GM21526 (cell line): ENCODE data around the gene ADAP2.
"Not testable (repeated sequence)": the region's sequence is repeated elsewhere in the genome, so short reads cannot be mapped to it uniquely, and the experiment has no call there.

ENCODE experiments used
- ATAC-seq: cut with Tn5 transposase; IDR thresholded peaks from one replicate; pipeline ENCODE4 v1.9.1; 2021; ENCODE audit warnings: moderate library complexity; ENCODE audit not compliant: unreplicated experiment, low FRiP score

The ADAP2 gene

DNA sequence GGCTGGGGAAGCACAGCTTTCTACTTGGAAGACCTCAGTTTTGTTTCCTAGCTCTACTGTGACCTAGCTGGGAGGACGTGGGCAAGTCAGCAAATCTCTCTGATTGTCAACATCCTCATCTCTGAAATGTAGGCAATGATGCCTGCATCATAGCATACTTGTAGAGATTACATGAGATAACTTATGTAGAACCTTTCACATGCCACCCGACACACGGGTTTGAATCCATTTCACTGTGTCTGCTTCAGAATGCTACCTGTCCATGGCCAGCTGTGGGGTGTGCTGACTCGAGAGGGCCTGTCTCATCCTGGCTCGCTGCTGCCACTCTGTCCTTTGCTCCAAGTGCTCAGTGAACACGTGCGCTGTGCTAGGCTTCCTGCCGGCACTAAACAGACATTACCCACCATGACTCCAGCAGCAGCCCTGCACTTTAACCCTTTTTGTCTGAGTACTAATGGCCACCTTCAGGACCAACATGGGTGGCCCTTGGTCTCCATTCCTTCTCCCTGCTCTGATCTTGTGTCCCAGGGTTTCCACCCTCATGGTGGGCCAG, 7.4 kb downstream of the ADAP2 start:
- no peak for ATAC-seq

DNA sequence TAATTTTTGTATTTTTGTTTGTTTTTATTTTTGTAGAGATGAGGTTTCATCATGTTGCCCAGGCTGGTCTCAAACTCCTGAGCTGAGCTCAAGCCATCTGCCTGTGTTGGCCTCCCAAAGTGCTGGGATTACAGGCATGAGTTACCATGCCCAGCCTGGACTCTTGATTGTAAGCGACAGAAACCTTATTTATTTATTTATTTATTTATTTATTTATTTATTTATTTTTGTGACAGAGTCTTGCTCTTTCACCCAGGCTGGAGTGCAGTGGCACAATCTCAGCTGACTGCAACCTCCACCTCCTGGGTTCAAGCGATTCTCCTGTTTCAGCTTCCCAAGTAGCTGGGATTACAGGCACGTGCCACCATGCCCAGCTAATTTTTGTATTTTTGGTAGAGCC, 8.1 kb downstream of the ADAP2 start:
- not testable (repeated sequence) for ATAC-seq

DNA sequence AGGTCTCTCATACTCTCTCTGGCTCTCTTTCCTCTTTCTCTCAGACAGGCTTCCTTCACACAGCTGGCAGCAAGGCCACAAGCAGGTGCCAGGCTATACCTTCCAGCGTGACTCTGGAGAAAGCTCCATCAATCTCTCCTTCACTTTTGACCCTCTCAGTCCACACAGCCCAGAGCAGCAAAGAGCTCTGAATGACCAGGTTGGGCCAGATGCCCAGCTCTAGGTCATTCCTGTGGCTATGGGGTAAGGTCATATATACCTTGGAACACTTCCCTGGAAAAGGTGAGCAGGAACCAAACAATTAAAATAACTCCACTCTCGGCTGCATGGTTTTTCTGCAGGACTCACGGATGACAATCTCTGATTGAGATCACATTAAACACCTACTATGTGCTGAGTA, 8.8 kb downstream of the ADAP2 start:
- ATAC-seq, result no peak

DNA sequence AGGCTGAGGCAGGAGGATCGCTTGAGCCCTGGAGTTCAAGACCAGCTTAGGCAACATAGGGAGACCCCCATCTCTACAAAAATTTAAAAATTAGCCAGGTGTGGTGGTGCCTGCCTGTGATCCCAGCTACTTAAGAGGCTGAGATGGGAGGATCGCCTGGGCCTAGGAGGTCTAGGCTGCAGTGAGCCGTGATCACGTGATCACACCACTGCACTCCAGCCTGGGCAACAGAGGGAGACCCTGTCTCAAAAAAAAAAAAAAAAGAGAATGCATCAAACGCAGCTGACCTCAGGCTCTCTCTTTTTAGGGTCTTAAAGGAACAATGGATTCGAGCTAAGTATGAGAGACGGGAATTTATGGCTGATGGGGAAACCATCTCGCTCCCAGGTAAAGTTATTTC, 9.8 kb downstream of the ADAP2 start:
- ATAC-seq, result not testable (repeated sequence)

DNA sequence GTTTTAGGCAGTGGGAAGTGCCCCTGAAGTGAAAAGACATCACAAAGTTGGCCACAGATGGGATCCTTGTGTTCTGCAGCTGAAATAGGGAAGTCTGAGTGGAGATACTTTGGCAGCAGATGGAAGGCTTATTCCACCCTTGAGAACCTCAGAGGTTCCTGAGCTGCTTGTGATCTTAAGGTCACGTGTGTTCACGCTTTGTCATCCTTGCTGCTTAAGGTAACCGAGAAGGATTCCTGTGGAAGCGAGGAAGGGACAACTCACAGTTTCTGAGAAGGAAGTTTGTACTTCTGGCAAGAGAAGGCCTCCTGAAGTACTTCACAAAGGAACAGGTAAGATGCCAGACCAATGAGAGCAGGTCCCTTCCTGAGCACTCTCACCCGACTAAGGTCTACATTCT, 12.2 kb downstream of the ADAP2 start:
- ATAC-seq, result no peak

DNA sequence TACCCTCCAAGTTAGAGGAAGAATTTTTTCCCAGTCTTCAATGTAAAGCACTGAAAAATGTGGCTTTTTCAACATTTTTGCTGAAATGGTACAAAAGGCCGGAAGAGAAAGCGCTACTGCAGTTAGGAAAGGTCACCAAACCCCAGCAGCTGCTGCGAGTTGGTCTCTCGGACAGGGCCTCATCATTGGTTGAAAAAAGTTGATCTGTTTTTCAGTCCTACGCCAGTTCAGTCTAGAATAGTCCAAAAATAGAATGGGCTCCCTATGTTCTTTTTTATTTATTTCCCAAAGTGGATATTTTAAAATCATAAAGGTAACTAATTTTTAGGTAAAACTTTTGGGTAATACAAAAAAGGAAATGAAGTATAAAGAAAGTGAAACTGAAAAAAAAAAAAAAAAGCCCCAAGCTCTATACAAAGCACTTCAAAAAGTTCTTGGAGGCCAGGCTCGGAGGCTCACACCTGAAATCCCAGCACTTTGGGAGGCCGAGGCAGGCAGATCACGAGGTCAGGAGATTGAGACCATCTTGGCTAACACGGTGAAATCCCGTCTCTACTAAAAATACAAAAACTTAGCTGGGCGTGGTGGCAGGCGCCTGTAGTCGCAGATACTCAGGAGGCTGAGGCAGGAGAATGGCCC, 17.4 kb downstream of the ADAP2 start:
- no peak for ATAC-seq

DNA sequence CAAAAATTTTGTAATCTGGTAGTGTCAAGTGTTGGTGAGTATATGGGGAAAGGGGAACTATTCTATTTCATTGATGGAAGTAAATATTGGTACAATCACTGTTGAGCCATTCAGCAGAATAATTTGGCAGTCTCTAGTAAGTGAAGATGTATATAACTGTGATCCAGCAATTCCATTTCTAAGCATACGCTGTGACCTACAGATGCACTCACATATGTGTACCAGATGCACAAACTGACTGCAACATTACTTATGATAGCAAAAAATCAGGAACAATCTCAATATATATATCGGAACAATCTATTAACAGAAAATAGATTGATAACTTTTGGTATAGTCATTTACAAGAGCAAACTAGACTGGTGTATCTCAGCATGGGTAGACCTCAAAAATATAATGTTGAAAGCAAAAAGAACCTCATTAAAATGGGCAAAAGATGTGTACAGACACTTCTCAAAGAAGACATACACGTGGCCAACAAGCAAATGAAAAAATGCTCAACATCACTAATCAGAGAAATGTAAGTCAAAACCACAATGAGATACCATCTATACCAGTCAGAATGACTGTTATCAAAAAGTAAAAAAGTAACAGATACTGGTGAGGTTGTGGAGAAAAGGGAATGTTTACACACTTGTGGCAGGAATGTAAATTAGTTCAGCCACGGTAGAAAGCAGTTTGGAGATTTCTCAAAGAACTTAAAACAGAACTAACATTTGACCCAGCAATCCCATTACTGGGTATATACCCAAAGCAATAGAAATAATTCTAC, 20.7 kb downstream of the ADAP2 start:
- ATAC-seq, result no peak

DNA sequence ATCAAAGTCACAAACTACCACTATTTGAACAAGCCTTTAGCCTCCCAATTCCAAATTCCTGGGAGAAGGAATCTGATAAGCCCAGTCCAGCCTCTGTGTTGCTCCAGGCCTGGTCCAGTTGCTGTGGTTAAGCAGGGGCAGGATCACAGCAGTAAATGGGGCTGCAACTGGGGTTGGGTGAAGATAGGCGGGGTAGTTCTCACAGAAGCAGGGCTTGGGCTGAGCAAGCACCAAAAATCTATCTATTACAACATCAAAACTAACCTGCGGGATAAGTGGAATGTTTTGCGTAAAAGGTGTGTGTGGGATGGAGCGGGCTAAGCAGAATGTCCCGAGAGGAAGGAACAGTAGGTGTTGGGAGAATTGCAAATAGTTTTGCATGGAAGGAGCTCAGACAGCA, 26.1 kb downstream of the ADAP2 start:
- ATAC-seq, result no peak

DNA sequence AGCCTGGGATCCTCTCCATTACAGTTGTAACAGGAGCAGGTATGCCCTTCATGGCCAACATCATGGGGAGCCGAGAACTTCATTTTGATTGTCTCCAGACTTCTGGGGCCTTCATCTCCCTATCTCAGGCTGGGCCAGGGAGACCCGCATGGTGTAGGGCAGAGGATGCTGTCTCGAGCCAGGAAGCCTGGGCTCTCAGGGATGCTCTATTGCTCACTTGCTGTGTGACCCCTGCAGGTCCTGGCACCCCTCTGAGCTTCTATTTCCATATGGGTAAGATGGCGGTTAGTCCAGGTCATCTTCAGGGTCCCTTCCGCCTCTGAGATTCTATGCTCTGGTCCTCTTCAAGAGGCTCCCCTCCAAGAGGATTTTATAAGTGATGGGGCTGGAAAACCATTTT, 28.4 kb downstream of the ADAP2 start:
- no peak for ATAC-seq

DNA sequence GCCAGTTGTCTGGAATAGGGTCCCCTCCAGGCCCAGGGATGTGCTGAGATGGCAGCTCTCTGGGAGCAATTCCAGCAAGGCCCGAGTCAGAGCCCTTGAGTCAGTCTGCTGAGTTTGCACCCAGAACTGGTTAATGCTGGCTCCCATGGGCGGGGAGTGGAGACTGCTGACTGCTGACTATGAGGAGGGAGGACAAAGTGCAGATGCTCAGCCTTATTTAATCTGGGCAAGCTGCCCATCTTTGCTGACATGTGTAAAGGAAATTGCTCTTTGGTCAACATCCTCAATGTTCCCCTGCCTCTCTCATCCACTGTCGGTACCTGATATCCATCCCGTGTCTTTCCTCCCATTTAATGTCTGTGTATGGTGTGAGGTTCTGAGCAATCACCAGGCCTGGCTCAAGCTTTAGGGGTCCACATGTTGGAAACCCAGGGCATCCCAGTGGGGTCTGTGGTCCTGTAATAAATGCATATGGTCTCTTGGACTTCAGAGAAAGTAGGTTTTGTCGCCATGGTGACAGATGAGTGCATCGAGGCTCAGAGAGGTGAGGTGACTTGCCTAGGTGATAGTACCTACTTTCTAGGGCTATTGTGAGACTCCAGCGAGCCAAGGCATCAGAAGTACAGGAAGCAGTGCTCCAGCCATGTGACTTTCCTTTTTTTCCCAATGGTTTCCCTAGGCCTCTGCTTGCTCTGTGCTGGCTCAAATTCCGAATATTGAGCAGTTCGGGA, 29.1 kb downstream of the ADAP2 start:
- no peak for ATAC-seq

DNA sequence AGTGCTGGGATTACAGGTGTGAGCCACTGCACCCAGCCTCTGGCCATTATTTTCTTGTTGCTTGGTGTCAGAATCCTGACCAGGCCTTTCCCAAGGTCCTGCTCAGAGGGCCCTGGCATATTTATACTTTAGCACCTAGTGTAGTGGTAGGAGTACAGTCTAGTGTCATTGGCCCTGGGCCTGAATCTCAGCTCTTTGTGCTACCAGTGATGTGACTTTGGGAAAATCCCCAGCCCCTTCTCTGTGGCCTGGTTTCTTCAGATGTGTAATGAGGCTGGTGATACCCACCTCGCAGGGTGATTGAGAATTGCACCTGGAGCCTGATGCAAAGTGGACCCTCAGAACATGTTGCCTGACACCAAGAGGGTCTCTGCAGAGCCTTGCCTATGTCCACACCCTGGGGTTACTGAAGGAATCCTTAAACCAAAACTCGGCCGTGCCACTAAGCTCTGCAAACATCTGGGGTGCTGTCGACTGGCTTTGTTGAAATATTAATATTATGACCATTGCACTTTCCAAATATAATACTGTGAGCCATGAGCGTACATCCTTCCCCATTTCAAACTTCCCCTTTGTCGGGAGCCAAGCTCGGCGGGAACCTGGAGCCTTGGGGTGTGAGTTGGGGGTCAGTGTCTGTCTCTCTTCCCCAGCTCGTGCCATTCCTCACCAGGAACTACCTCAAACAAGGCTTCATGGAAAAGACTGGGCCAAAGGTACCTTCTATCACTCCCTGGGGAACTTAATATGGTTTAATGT, 31.1 kb downstream of the ADAP2 start:
- no peak for ATAC-seq

DNA sequence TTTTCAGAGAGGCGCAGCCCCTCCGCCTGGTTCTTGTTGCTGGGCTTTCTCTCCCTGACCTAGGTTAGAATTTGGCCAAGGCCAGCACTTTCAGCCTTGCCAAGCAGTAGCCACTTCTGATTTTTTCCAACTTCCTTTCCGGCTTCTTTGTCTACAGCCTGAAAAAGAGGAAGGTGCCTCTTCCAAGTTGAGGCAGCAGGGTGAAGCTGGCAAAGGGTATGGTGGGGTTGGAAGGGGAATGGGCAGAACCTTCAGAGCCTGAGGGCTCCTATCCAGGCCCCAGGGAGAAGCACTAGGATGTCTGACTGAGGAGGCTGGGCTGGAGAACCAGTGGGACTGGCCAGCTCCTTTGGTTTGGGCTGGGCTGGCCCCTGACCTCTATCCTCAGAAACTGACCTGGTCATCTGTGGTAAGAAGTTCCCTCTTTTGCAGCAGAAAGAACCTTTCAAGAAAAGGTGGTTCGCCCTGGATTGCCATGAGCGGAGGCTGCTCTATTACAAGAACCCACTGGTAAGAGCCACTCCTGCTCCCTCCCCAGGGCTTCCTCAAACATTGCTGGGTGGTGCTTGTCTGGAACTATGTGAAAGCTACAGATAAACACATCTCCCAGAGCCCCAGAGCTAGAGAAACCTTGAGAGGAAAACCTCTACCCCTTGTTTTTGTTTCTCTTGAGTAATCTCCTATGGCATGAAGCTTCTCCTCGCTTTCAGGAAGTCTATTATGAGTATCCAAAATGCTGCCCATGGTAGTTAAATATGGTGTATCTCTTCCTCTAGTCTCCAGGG, 32.5 kb downstream of the ADAP2 start:
- ATAC-seq, result no peak

DNA sequence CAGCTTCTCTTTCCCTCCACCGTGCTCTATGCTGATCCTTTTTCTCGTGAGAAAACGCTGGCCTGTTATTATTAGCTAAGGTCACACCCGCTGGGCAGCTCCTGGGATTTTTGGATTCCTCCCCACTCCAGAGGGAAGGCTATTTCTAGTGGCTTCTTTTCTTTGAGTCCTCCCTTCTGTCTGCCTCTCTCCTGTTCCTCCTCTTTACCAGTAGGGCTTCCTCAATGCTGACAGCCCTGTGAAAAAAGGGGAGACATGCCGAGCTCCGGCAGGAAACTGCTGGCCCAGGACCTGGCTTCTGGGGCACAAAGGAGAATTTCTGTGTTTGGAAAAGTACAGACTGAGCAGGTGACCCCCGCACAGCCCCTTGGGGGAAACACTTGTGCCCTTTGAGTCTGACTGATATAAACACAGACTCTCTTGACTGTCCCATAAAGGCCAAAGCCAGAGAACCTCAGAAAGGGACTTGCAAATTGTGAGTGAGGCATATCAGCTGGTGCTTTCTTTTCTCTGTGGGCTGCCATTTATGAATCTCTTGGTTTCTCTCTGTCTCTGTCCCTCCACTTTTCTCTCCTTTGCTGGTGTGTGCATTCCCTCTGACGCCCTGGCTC, 35.1 kb downstream of the ADAP2 start:
- ATAC-seq, result no peak

DNA sequence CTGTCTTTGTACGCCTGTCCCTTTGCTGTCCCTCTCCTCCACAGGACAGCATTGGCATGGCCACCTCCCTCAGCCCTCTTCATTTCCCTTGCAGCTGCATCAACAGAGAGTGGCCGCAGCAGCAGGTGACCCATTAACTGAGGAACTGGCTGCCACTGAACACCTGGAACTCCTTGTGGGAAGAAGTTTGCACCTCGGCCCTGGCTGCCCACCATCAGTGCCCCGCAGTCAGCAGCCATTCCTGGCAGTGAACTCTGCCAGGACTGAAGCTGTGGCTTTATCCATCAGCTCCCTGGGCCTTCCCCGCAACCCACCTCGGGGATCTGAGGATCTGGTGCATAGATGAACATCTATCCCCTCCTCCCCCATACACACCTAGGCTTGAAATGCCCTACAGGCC, 36.0 kb downstream of the ADAP2 start:
- ATAC-seq, result no peak

DNA sequence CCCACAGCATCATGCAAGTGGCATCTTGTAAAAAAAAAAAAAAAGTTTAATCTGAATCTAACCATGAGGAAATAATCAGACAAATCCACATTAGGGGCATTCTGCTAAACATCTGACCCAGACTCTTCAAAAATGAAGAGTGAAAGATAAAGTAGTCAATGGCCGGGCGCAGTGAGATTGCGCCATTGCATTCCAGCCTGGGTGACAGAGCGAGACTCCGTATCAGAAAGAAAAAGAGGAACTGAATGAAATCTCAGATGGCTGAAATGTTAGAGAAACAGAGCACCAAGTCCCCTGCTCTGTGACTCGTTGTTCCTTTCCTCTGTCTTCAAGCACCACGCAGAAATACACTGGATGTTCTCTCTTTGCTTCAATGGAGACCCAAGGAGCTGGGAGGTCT, 36.4 kb downstream of the ADAP2 start:
- no peak for ATAC-seq

DNA sequence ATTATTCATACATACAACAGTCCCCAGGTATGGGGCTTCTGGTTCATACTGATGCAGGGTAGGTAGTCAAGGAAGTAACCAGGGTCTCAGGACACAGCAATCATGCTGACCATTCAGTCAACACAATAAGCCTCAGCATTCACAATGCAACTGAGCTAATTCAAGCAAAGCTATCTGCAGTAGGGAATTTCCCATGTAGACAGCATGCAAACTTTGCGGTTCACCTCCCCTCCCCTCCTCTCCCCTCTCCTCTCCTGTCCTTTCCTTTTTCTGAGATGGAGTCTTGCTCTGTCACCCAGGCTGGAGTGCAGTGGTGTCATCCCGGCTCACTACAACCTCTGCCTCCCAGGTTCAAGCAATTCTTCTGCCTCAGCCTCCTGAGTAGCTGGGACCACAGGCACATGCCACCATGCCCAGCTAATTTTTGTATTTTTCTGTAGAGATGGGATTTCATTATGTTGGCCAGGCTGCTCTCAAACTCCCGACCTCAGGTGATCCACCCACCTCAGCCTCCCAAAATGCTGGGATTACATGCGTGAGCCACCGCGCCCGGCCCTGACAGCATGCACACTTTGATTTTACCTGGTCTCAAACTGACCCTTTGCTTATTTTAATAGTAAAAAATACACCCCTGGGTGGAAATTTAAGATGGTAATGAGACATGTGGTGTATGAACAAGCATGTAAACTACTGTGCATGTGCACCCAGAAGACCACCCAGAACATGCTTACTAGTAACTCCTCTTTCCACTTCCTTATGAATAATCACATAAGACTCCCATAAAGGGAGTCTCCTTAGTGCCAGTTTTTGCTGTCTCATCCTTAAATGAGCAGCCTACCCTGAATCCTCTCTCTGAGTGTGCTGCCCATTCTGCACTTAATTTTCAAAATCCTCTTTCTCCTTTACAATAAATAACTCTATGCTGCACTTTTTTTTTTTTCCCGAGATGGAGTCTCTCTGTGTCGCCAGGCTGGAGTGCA, 39.8 kb downstream of the ADAP2 start:
- ATAC-seq, result no peak

DNA sequence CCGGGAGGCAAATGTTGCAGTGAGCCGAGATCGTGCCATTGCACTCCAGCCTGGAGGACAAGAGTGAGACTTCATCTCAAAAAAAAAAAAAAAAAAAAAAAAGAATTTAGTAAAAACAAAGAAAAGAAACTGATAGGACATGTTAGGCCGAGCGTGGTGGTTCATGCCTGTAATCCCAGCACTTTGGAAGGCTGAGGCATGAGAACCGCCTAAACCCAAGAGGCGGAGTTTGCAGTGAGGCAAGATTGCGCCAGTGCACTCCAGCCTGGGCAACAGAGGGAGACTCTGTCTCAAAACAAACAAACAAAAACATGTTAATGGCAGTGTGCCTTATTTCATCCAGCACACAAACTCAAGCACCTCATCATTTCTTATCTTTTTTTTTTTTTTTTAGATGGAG, 42.6 kb downstream of the ADAP2 start:
- not testable (repeated sequence) for ATAC-seq

DNA sequence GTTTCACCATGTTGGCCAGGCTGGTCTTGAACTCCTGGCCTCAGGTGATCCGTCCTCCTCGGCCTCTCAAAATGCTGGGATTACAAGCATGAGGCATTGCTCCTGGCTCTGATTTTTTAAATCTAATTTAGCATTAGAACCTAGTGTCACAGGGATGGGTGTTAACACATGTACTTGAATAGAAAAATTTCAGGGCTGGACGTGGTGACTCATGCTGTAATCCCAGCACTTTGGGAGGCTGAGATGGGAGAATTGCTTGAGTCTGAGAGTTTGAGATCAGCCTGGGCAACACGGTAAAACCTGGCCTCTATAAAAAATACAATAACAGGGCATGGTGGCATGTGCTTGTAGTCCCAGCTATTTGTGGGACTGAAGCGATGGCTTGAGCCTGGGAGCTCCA, 43.1 kb downstream of the ADAP2 start:
- ATAC-seq, result no peak
